Activated naive CD8-positive, alpha-beta T cell treated with anti-CD3 and anti-CD28 coated beads, Interleukin-2, amount 50 U/mL, for 16 hours (primary cell): ENCODE results near the gene TEAD1.
"Not testable (repeated sequence)": the region's sequence is repeated elsewhere in the genome, so short reads cannot be mapped to it uniquely, and the experiment has no call there.

Experiments
- DNase-seq: peaks from one replicate; pipeline ENCODE4 v3.0.0-alpha.2; 2020; ENCODE audit warnings: low read depth, low spot score

The TEAD1 gene

GRCh38 chr11:12737024-12737423 is 62.8 kb downstream of the TEAD1 start:
- no peak for DNase-seq

DNA sequence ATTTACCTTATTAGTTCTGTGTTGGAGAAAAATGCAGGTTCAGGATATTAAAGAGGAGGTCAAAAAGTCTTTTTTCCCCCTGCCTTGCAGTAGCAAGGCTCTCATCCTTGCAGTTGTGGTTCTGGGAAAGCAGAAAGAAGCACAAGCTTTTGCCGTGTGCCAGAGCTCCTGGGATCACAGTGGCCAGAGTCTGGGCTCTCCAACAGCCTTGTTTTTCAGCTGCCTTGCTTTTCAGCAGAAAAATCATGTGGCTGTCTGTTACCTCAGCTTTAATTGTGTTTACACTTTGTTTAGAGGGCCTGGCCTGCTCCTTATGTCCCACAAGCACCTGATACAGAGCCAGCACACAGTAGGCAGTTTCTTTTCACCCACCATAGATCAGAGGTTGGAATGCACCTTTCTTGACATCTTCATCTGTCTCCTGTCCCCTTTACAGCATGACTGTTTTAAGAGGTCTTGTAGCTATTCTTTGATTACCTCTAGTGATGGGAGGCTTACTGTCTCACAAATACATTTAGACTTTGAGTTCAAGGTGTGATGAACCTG is 67.5 kb downstream of the TEAD1 start:
- DNase-seq = no peak

DNA sequence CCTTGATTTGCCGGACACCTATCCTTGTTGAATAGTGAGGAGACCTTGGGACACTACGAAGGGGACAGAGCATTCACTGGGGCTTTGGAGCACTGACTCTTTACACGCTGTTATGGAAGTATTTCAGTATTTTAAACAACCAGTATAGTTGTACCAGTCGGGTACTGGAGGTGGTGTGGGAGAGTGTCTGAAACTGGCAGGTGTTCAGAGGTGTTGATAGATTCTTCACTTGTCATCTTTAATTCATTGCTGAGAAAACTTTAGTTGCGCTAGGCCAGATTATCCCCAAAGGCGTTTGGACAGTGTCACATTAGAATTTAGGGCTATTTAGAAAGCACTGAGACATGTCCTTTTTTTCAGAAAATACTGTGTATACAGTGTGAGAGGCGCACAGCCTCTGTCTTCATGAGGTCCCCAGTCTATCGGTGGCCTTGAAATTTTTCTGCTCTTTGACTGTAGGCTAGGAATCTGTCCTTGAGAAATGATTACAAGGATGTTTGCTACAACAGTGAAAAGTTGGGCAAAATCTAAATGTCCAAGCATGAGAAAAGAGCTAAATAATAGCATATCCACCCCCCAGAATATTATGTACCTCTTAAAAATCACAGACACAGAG is 69.7 kb downstream of the TEAD1 start:
- no peak for DNase-seq

DNA sequence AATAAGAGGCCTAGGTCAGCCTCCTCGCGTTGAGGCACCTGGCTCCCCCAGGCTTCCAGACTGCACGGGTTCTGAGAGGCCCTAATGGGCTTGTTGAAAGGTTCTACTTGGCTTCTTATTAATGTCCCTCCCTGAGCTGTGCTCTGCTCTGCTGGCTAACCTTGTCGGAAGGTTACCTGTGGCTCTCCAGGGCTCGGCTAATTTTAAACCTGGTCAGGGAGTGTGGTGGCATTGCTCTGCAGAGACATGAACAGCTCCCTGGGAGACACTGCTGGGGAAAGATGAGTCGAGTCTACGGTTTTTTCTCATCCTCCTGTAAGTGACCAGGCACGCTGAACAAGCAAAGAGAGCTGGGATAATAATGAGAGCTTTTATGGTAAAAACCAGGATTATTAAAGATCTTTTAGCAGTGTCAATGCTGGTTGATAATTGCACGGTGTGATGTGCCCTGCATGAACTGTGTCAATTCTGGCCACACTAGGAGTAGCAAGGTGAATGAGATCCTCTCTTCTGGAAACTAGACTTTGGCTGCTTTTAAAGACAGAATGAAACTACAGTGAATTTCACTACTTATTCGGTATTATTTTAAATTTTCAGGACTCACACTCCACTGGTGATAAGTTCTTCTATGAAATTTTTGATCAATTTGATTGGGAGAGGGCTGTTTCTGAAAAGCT is 70.7 kb downstream of the TEAD1 start:
- DNase-seq = no peak

DNA sequence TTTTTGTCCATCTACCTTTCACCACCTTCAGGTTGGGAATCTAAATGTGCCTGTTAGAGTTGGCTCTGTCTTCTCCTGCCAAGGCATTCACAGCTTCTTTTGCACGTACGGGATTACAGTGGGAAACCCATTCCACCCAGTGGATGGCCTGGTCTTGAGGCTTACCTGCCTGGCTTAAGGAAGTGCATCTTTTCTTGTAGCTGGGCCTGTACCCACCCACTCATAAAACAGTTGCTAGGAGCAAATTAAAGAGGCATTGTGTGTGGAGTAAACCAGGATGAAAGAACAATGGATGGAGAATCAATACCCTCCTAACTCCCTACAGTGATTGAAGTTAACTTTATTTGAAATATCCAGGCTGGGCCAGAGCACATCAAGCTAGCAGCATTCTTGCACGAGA is 71.6 kb downstream of the TEAD1 start:
- no peak for DNase-seq

DNA sequence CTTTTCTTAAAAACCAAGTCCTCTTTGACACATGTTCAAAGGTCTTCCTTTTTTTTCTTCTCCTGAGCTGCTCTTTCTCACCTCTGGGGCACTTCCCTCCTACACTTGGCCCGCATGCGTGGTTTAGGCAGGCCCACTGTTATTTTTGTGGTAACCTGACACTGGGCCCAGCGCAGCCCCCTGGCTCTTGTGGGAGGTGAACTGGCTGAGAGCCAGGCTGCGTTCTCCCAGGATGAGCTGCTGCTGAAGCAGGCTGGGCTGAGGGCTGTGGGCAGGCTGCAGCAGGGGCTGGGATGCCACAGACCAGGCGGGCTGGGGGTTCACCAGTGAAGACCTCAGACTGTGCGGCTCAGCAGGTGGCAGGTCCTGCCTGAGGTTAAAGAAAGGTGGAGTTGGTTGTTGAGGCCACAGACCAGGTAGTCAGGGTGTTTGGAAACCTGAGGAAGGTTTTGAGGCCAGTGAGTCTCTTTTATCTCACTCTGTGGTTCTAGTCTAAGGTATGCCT is 72.4 kb downstream of the TEAD1 start:
- no peak for DNase-seq

GRCh38 chr11:12748561-12748960 is 74.3 kb downstream of the TEAD1 start:
- no peak for DNase-seq

DNA sequence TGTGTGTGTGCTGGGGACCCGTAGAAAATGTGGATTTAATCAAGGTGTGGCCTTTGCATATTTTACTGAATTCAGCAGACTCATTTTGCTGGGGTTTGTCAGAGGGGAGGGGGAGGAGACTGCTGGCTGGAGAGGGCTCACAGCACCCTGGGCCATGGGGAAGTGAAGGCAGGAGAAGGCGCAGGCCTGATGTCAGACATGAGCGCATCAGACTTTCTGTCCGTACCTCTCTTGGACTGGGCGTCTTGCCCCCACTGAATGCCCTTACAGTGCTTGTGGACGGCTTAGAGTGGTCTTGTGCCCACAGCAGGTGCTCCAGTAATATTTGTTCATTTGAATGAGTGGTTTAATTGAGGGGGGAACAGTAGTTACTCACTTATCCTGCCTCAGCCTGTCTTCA is 75.2 kb downstream of the TEAD1 start:
- DNase-seq = no peak

- DNase-seq = no peak
Observed at GRCh38 chr11:12750181-12750580, 76.0 kb downstream of the TEAD1 start.

DNA sequence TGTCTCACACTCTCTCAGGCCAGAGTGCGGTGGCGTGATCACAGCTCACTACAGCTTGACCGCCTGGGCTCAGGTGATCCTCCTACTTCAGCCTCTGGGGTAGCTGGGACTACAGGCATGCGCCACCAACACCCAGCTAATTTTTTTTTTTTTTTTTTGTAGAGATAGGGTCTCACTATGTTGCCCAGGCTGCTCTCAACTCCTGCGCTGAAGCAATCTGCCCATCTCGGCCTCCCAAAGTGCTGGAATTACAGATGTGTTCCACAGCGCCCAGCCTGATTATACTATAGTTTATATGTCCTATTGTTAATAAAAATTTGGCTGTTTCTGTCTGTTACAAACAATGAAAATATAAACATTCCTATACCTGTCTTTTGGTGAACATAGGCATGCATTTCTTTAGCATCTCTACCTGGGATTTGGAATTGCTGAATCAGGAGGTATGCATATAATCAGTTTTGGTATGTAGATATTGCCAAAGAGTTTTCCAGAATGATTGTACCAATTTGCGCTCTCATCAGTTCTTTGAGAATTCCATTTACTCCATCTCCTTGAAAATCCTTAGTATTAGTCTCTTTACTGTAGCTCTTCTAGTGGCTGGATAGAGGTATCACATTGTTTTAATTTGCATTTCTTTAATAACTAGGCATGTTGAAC is 78.8 kb downstream of the TEAD1 start:
- no peak for DNase-seq

GRCh38 chr11:12754021-12754420 is 79.8 kb downstream of the TEAD1 start:
- DNase-seq = no peak

GRCh38 chr11:12754582-12755234 is 80.5 kb downstream of the TEAD1 start:
- no peak for DNase-seq

DNA sequence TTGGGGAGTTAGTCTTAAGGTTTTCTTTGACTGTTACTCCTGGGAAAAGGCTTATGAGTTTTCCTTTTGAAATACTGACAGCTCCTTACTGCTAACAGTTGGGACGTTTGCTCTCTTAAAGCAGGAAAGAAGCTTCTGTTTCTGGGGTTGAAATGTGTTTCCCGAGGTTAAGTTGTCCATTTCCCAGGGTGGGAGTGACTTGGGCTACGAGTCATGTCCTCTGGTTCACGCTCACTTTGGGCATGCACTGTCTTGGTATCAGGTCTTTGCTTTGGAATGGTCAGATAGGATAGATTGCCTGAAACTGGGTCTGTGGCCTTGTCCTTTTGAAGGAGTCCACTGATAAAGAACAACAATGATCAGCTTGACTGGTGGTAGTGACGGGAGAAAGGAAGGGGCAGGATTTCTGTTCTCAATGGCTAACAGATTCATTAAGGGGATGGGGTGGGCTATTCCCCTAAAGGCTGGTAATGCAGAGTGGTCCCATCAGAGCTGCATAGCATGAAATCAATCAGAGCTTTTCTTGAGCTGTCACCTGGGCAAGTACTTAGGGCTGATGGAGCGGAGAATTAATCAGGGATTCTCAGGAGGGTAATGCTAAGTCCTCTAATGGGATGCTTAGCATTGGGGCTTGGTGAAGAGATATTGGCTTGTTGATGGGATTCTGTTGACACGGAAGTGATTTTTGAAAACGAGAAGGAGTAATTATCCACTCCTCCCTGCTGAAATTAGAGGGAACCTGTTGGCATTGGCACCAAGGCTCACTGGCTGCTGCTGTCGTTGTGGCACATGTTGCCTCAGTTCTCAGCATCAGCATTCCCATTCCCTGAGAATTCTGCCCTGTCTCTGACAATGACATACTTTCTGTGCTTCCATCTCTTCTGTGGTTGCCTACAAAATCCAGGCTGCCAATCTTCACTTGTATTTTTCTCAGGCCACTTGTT is 81.6 kb downstream of the TEAD1 start:
- DNase-seq = no peak

DNA sequence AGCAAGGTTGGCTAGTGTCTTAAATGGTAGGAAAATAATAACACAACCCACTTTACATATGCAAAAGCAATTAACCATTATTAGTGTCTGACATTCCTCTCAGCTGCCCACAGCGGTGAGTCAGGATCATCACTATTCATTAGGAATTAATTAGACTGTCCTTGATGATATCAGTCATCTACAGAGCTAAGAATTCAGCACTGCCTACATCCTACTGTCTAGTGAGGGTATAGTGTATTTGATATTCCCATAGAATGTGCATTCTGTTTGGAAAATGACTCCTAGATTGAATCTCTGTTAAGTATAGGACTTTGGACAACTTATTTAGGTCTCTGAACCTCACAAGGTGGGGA is 82.2 kb downstream of the TEAD1 start:
- DNase-seq = no peak

GRCh38 chr11:12756867-12757266 is 82.6 kb downstream of the TEAD1 start:
- no peak for DNase-seq

- DNase-seq = no peak
Observed at GRCh38 chr11:12757416-12757815, 83.2 kb downstream of the TEAD1 start.

DNA sequence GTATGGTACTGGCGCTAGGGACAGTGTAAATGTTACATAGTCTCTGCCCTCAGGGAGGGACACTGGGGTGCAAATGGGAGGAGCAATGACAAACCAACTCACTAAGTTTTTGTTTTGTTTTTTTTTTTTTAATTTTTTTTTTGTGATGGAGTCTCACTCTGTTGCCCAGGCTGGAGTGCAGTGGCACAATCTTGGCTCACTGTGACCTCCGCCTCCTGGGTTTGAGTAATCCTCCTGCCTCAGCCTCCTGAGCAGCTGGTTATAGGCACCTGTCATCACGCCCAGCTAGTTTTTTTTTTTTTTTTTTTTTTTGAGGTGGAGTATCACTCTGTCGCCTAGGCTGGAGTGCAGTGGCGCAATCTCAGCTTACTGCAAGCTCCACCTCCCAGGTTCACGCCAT is 83.9 kb downstream of the TEAD1 start:
- not testable (repeated sequence) for DNase-seq

DNA sequence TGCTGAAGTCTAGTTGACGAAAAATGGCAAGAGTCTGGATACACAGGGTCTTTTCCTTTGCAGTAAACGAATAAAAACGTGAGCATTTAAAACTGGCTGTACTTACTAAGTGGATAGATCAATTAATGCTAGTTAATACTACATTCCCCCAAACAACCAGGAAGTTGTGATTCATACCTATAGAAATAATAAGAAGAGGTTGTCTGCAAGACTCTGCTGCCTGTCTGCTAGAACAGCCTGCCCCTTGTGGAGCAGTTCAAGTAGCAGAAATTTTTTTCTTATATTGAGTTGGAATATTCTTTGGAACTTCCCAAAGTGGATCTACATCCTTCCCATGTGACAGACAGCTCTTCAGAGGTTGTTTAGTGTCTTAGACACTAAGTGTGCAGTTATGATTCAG is 86.8 kb downstream of the TEAD1 start:
- DNase-seq = no peak

- DNase-seq = no peak
Observed at GRCh38 chr11:12762278-12762677, 88.1 kb downstream of the TEAD1 start.

DNA sequence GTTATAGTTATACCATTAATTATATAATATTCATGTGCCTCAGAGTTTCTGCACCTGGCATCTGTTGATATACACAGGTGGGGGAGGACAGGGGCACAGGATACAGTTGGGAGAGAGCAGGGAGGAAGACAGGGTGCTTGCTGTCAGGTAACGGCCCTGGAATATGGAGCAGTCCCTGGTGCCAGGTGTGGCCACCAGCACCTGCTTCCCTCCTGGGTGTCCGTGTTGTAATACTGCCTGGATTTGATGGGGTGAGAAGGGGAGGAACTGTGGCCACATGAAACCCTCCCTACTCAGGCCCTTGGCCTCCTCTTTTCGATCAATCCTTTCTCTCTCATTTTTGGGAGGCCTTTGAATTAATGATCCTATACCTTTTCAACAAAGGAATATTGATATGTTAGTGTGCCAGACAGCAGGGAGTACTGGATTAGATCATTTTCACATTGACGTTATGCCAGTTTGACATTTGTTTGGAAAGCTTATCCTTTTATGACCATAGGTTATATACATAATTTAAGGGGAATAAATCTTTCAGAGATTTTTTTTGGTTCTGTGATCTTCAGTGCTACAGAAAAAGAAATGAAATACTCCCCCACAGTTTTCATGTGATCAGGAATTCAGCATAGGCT is 88.6 kb downstream of the TEAD1 start:
- no peak for DNase-seq
